Breast epithelium (tissue), 3 donors: ENCODE results near the gene CTNNA3.

Source experiments
- CTCF ChIP-seq, 3 donors: fragments of 450-650 bp; IDR thresholded peaks; one replicate each; pipeline ENCODE4 v1.5.1; 2016 to 2017; ENCODE audit warnings: antibody characterized with exemption in 3 of 3, mild to moderate bottlenecking in 3 of 3, moderate library complexity in 3 of 3
- POLR2AphosphoS5 ChIP-seq, 3 donors: sonication (generic); formaldehyde crosslinking; IDR thresholded peaks; one replicate each; pipeline ENCODE4 v1.6.1; 2017; ENCODE audit warnings: antibody characterized with exemption in 3 of 3

- TF ChIP-seq CTCF (IDR thresholded peaks at IDR 0.05) (no peak), POLR2AphosphoS5 (IDR thresholded peaks at IDR 0.05) (no peak)
Measured at GRCh38 chr10:67506757-67507091, 189.3 kb downstream of the CTNNA3 start.
